Activated CD8-positive, alpha-beta T cell treated with anti-CD3 and anti-CD28 coated beads for 36 hours (primary cell): ENCODE measurements around the gene NCAM1. TPM values are rescaled to one million over a fixed set of nuclear protein-coding genes. Genes with fewer than 3 reads are reported as not detected.

Source experiments
- ATAC-seq: fragments of 200-7000 bp; cut with Tn5 transposase; one replicate; pipeline ENCODE4 v1.10.0; 2021; ENCODE audit warnings: mild to moderate bottlenecking, moderate library complexity
- CTCF ChIA-PET: fragments of 350-600 bp; sonication (Branson Sonifier 250); formaldehyde crosslinking; loops from one replicate; lab custom pipeline; 2021; ENCODE audit warnings: antibody characterized with exemption; lab: Charles Lee
- POLR2A ChIA-PET: fragments of 350-600 bp; sonication (Branson Sonifier 250); formaldehyde crosslinking; loops from one replicate; lab custom pipeline; 2021; ENCODE audit warnings: antibody characterized with exemption; lab: Charles Lee
- DNase-seq: peaks from one replicate; pipeline ENCODE4 v3.0.0-alpha.2; 2020
- H3K27ac Mint-ChIP-seq: one replicate; pipeline ENCODE4 v1.8.0; 2021; ENCODE audit warnings: mild to moderate bottlenecking, mixed read lengths
- H3K27me3 Mint-ChIP-seq: one replicate; pipeline ENCODE4 v1.8.0; 2021; ENCODE audit warnings: mixed read lengths
- H3K36me3 Mint-ChIP-seq: one replicate; pipeline ENCODE4 v1.8.0; 2021; ENCODE audit warnings: low read depth, mixed read lengths
- H3K4me1 Mint-ChIP-seq: one replicate; pipeline ENCODE4 v1.8.0; 2021; ENCODE audit warnings: low read depth, mixed read lengths
- H3K4me3 Mint-ChIP-seq: one replicate; pipeline ENCODE4 v1.8.0; 2021; ENCODE audit warnings: mild to moderate bottlenecking, moderate library complexity, mixed read lengths
- H3K9me3 Mint-ChIP-seq: one replicate; pipeline ENCODE4 v1.8.0; 2021; ENCODE audit warnings: mixed read lengths
- intact Hi-C: fragments of 100-400 bp; cut with micrococcal nuclease; formaldehyde crosslinking; loops from one replicate; pipeline ENCODE4 v1.10.0; 2022
- total RNA-seq, 2 experiments: library from RNA; stranded (reverse); gene quantifications; one replicate each; pipeline ENCODE4 v1.2.3, GENCODE V29; 2021
- TF ChIP-seq, protein P1 (sequence below): fragments of 200-600 bp; IDR thresholded peaks from one replicate; pipeline ENCODE4 v1.8.0; 2022; ENCODE audit warnings: antibody characterized with exemption, mild to moderate bottlenecking

Gene NCAM1
- total RNA-seq, 2 experiments from 2014 or later, result 0.47 to 0.56 TPM

DNA sequence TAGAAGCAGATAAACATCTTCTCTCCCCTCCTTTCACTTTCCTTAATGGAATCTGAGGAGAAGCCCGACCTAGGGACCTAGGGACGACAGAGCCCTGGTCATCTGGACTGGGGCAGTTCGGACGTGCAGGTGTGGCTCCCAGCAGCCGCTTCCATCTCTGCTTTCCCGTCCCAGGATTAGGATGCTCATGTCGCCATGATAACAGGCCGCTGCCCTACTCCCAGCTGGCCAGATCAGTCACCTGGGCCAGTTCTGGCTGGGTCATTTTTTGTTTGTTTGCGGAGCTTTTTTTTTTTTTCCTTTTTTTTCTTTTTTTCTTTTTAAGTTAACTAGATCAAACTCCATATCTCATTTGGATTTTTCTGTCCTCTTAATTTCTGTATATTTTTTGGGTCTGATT lies 186.9 kb downstream of the NCAM1 start:
- TF ChIP-seq, protein P1, sequence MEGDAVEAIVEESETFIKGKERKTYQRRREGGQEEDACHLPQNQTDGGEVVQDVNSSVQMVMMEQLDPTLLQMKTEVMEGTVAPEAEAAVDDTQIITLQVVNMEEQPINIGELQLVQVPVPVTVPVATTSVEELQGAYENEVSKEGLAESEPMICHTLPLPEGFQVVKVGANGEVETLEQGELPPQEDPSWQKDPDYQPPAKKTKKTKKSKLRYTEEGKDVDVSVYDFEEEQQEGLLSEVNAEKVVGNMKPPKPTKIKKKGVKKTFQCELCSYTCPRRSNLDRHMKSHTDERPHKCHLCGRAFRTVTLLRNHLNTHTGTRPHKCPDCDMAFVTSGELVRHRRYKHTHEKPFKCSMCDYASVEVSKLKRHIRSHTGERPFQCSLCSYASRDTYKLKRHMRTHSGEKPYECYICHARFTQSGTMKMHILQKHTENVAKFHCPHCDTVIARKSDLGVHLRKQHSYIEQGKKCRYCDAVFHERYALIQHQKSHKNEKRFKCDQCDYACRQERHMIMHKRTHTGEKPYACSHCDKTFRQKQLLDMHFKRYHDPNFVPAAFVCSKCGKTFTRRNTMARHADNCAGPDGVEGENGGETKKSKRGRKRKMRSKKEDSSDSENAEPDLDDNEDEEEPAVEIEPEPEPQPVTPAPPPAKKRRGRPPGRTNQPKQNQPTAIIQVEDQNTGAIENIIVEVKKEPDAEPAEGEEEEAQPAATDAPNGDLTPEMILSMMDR, result no peak
- Mint-ChIP-seq H3K4me3 (no peak overlapping the region), H3K4me1 (no peaks in the 10 kb centered on the region), H3K27me3 (peaks cover 3% of the 10 kb centered on the region), H3K9me3 (no peaks in the 10 kb centered on the region), H3K36me3 (no peaks in the 10 kb centered on the region), H3K27ac (no peak overlapping the region)
- ChIA-PET CTCF (no interaction called here), POLR2A (no interaction called here)
- intact Hi-C loops, result no loop called here
- no peak for ATAC-seq
- DNase-seq, result no peak

DNA sequence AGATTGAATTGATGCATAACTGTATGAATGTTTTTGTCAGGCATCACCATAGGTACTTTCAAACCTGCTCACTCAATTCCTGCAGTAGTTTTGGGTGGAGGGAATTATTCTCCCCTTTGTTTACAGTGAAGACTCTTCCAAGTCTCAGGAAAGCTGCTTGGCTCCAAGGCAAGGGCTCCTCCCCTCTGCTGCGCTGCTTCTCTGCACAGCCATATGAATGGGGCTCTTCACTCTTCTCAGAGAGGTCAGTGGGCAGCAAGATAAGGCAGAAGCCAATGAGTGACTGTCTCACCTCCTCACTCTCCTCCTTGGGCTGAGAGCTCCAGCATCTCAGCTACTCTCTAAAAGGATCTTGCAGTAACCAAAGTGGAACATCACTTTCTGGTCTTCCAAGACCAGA lies 187.4 kb downstream of the NCAM1 start:
- H3K36me3 Mint-ChIP-seq, result no peaks in the 10 kb centered on the region
- DNase-seq (no peak), ATAC-seq (no peak)
- no peaks in the 10 kb centered on the region for H3K4me1 Mint-ChIP-seq
- no peak overlapping the region for H3K4me3 Mint-ChIP-seq
- H3K9me3 Mint-ChIP-seq, result no peaks in the 10 kb centered on the region
- ChIA-PET CTCF (no interaction called here), POLR2A (no interaction called here)
- intact Hi-C loops, result no loop called here
- H3K27ac Mint-ChIP-seq, result no peak overlapping the region
- peaks cover 1% of the 10 kb centered on the region for H3K27me3 Mint-ChIP-seq
- TF ChIP-seq, protein P1, result no peak

DNA sequence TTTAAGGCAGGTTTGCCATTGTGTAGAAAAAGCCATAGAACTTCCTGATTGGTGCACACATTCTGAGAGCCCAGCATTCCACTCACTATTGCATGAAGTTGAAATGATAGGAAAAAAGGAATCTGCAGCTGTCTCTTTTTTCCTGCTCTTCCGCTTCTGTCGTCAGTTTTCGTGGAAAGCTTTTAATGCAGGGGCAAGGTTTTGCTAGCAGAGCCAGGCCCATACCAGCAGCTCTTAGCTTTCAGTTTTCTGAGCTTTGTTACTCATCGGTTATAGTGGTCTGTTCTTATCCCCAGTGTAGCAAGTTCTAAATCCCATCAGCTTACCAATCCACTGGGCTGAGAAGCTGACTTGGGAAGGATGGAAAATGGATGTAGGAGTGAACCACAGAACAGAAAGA lies 190.3 kb downstream of the NCAM1 start:
- intact Hi-C loops, result no loop called here
- ATAC-seq (no peak), DNase-seq (no peak)
- Mint-ChIP-seq H3K27ac (no peak overlapping the region), H3K27me3 (no peaks in the 10 kb centered on the region), H3K4me1 (no peaks in the 10 kb centered on the region), H3K9me3 (no peaks in the 10 kb centered on the region), H3K36me3 (no peaks in the 10 kb centered on the region), H3K4me3 (no peak overlapping the region)
- ChIA-PET POLR2A (no interaction called here), CTCF (no interaction called here)
- TF ChIP-seq, protein P1, result no peak

DNA sequence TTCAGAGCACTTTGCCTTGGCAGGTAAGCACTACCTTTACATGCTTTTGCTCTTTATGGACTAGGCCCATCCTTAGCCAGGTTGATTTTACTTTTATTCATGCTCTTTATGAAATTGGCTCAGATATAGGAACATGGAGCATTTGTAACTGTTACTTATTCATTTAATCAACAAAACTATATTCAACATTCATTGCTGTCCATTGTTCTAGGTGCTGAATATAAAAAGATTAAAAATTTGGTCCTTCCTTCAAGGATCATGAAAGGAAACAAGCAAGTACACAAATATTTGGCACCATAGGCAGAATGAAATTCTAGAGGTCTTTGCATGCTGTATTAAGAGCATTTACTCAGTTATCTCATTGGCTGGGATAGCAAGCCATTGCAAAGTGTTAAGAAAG lies 191.3 kb downstream of the NCAM1 start:
- no peaks in the 10 kb centered on the region for H3K9me3 Mint-ChIP-seq
- DNase-seq (no peak), ATAC-seq (no peak)
- H3K4me3 Mint-ChIP-seq, result no peak overlapping the region
- POLR2A ChIA-PET, result no interaction called here
- no peaks in the 10 kb centered on the region for H3K27me3 Mint-ChIP-seq
- intact Hi-C loops, result no loop called here
- H3K4me1 Mint-ChIP-seq, result no peaks in the 10 kb centered on the region
- no peaks in the 10 kb centered on the region for H3K36me3 Mint-ChIP-seq
- H3K27ac Mint-ChIP-seq, result no peak overlapping the region
- CTCF ChIA-PET, result no interaction called here
- TF ChIP-seq, protein P1, result no peak

DNA sequence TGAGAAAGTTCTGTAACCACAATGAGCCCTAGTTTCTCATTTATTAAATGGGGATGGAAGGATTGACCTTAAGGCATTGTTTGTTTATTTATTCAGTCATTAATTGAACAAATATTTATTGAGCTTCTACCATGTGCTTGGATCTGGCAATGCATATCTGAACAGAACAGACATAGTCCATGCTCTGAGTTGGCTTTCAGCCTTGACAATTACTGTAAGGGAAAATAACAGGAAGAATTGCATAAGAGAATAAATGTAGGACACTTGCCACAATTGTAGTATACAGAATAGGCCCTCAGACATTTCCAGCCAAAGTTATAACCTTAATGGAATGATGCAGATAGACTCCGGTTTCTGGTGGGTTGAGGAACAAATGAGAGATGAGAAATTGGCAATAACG lies 192.6 kb downstream of the NCAM1 start:
- no peak overlapping the region for H3K4me3 Mint-ChIP-seq
- TF ChIP-seq, protein P1, result no peak
- CTCF ChIA-PET, result interaction anchor here (1.7 kb wide), 1 partner anchor 13 kb away, joined by 5 read pairs; no protein-coding TSS in a partner anchor
- H3K27ac Mint-ChIP-seq, result no peak overlapping the region
- ATAC-seq (no peak), DNase-seq (no peak)
- no peaks in the 10 kb centered on the region for H3K9me3 Mint-ChIP-seq
- no peaks in the 10 kb centered on the region for H3K36me3 Mint-ChIP-seq
- H3K27me3 Mint-ChIP-seq, result no peaks in the 10 kb centered on the region
- POLR2A ChIA-PET, result no interaction called here
- no peaks in the 10 kb centered on the region for H3K4me1 Mint-ChIP-seq
- intact Hi-C loops, result no loop called here
